A673 (cell line): ENCODE results near the gene SLC4A8.

Experiments
- EZH2 ChIP-seq: fragments of 200-600 bp; sonication (generic); IDR thresholded peaks from 2 replicates; pipeline ENCODE4 v1.6.1; 2017; ENCODE audit warnings: borderline replicate concordance, low read depth, mild to moderate bottlenecking, mixed read lengths, antibody characterized with exemption, low read length; ENCODE audit not compliant: poor library complexity, severe bottlenecking
- TF ChIP-seq, protein P1 (sequence below): fragments of 300-800, 200-600 bp; sonication (generic); conservative IDR thresholded peaks from 2 replicates; pipeline ENCODE4 v1.5.1; 2017; ENCODE audit warnings: low read depth, mild to moderate bottlenecking, antibody characterized with exemption, low read length, moderate library complexity, mixed read lengths

- TF ChIP-seq, protein P1, sequence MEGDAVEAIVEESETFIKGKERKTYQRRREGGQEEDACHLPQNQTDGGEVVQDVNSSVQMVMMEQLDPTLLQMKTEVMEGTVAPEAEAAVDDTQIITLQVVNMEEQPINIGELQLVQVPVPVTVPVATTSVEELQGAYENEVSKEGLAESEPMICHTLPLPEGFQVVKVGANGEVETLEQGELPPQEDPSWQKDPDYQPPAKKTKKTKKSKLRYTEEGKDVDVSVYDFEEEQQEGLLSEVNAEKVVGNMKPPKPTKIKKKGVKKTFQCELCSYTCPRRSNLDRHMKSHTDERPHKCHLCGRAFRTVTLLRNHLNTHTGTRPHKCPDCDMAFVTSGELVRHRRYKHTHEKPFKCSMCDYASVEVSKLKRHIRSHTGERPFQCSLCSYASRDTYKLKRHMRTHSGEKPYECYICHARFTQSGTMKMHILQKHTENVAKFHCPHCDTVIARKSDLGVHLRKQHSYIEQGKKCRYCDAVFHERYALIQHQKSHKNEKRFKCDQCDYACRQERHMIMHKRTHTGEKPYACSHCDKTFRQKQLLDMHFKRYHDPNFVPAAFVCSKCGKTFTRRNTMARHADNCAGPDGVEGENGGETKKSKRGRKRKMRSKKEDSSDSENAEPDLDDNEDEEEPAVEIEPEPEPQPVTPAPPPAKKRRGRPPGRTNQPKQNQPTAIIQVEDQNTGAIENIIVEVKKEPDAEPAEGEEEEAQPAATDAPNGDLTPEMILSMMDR, result no peak
- TF ChIP-seq EZH2, result no peak
These were observed 68.7 kb downstream of the SLC4A8 start for GRCh38 chr12:51493281-51493680.
